HG02840 (cell line): Measurements from ENCODE around the gene COBL.

Experiments
- ATAC-seq: cut with Tn5 transposase; IDR thresholded peaks from one replicate; pipeline ENCODE4 v1.9.1; 2021; ENCODE audit warnings: mild to moderate bottlenecking, moderate library complexity, moderate number of reproducible peaks; ENCODE audit not compliant: unreplicated experiment, low FRiP score

Gene COBL

GRCh38 chr7:51316666-51317581 lies at the start of gene COBL:
COBL (minus strand) TSS chr7:51316809; CDS start chr7:51316633, 176 bp downstream.
- no peak for ATAC-seq

- ATAC-seq: no peak
Measured at GRCh38 chr7:51366172-51366728, 49.6 kb upstream of the COBL start.

GRCh38 chr7:51357821-51358220 lies 41.2 kb upstream of the COBL start:
- no peak for ATAC-seq

- no peak for ATAC-seq
Measured at GRCh38 chr7:51356849-51357516, 40.4 kb upstream of the COBL start.

GRCh38 chr7:51354897-51355296 lies 38.3 kb upstream of the COBL start:
- ATAC-seq: no peak

- ATAC-seq: no peak
Measured at GRCh38 chr7:51354434-51354833, 37.8 kb upstream of the COBL start.

- no peak for ATAC-seq
Measured at GRCh38 chr7:51352174-51353100, 35.8 kb upstream of the COBL start.

GRCh38 chr7:51351661-51352060 lies 35.1 kb upstream of the COBL start:
- no peak for ATAC-seq

- ATAC-seq: no peak
Measured at GRCh38 chr7:51350546-51350896, 33.9 kb upstream of the COBL start.

- no peak for ATAC-seq
Measured at GRCh38 chr7:51349820-51350545, 33.4 kb upstream of the COBL start.

- ATAC-seq: no peak
Measured at GRCh38 chr7:51346126-51346525, 29.5 kb upstream of the COBL start.

GRCh38 chr7:51344406-51345138 lies 28.0 kb upstream of the COBL start:
- no peak for ATAC-seq

- no peak for ATAC-seq
Measured at GRCh38 chr7:51340936-51341335, 24.3 kb upstream of the COBL start.

GRCh38 chr7:51340029-51340838 lies 23.6 kb upstream of the COBL start:
- ATAC-seq: no peak

- ATAC-seq: no peak
Measured at GRCh38 chr7:51335057-51335456, 18.4 kb upstream of the COBL start.

- no peak for ATAC-seq
Measured at GRCh38 chr7:51329696-51330263, 13.2 kb upstream of the COBL start.

- ATAC-seq: no peak
Measured at GRCh38 chr7:51328351-51328801, 11.8 kb upstream of the COBL start.

- ATAC-seq: no peak
Measured at GRCh38 chr7:51327287-51327717, 10.7 kb upstream of the COBL start.
